Thoracic aorta (tissue), 2 donors: ENCODE measurements around the gene RHOBTB3. TPM values are rescaled to one million over a fixed set of nuclear protein-coding genes. Genes with fewer than 3 reads are reported as not detected.

Experiments used
- ATAC-seq: fragments of 150-250 bp; one replicate; pipeline ENCODE4 v1.8.0; 2017; ENCODE audit warnings: low read depth; ENCODE audit not compliant: insufficient number of reproducible peaks, low FRiP score
- DNase-seq: peaks from one replicate; pipeline ENCODE4 v3.0.0-alpha.2; 2020; ENCODE audit warnings: low spot score
- H3K27ac ChIP-seq, 2 donors: fragments of 200-600 bp; sonication (generic); 1 replicate in 1 of 2; 2 replicates in 1 of 2; pipeline ENCODE4 v1.5.1; 2016; ENCODE audit warnings: mild to moderate bottlenecking in 2 of 2, moderate library complexity in 2 of 2
- H3K27me3 ChIP-seq: fragments of 200-600 bp; sonication (generic); replicated peaks from 2 replicates; pipeline ENCODE4 v1.6.0; 2016; ENCODE audit warnings: mild to moderate bottlenecking; ENCODE audit not compliant: insufficient read depth
- H3K36me3 ChIP-seq: fragments of 200-600 bp; sonication (generic); one replicate; pipeline ENCODE4 v1.5.1; 2016
- H3K4me1 ChIP-seq, 2 donors: fragments of 200-600 bp; sonication (generic); 1 replicate in 1 of 2; 2 replicates in 1 of 2; pipeline versions ENCODE4 v1.5.1 to v1.6.0; 2016; ENCODE audit warnings: low read depth in 2 of 2, mild to moderate bottlenecking in 1 of 2; ENCODE audit not compliant: control insufficient read depth in 1 of 2
- H3K4me3 ChIP-seq: fragments of 200-600 bp; sonication (generic); 2 replicates; pipeline ENCODE4 v1.5.1; 2016; ENCODE audit warnings: mild to moderate bottlenecking
- H3K9me3 ChIP-seq: fragments of 200-600 bp; sonication (generic); 2 replicates; pipeline ENCODE4 v1.5.1; 2016
- CTCF ChIP-seq: fragments of 200-600 bp; sonication (generic); IDR thresholded peaks from one replicate; pipeline ENCODE4 v1.5.1; 2019; ENCODE audit warnings: antibody characterized with exemption
- total RNA-seq, 2 donors: library from RNA; depleted of rRNA; stranded (reverse); fragments of >200 nt; gene quantifications; one replicate each; pipeline versions ENCODE4 v1.1.0 to v1.2.3, GENCODE V29; 2016

RHOBTB3 gene
- total RNA-seq, 2 donors from 2014 or later = 34.1 to 71.2 TPM

- ATAC-seq (no peak), DNase-seq (no peak)
- Histone ChIP-seq H3K9me3 (no peaks in the 10 kb centered on the region), H3K27me3 (no peaks in the 10 kb centered on the region), H3K4me3 (no peak overlapping the region), H3K4me1 (peaks cover 8 to 16% of the 10 kb centered on the region in 2 donors), H3K27ac (no peak overlapping the region), H3K36me3 (no peaks in the 10 kb centered on the region)
- TF ChIP-seq CTCF = no peak
Observed at GRCh38 chr5:95759005-95759404, 27.9 kb downstream of the RHOBTB3 start.

GRCh38 chr5:95759634-95760033 lies 28.5 kb downstream of the RHOBTB3 start:
- Histone ChIP-seq H3K4me3 (no peak overlapping the region), H3K36me3 (no peaks in the 10 kb centered on the region), H3K27ac (no peak overlapping the region), H3K9me3 (no peaks in the 10 kb centered on the region), H3K4me1 (peaks cover 8 to 16% of the 10 kb centered on the region in 2 donors), H3K27me3 (no peaks in the 10 kb centered on the region)
- ATAC-seq (no peak), DNase-seq (no peak)
- no peak for TF ChIP-seq CTCF

- TF ChIP-seq CTCF = no peak
- Histone ChIP-seq H3K9me3 (no peaks in the 10 kb centered on the region), H3K36me3 (no peaks in the 10 kb centered on the region), H3K27ac (no peak overlapping the region), H3K4me3 (peak overlapping the region; percentile 36), H3K27me3 (no peaks in the 10 kb centered on the region), H3K4me1 (peaks cover 8 to 16% of the 10 kb centered on the region in 2 donors)
- DNase-seq (no peak), ATAC-seq (no peak)
Observed at GRCh38 chr5:95760273-95761191, 29.4 kb downstream of the RHOBTB3 start.

- ATAC-seq (no peak), DNase-seq (no peak)
- Histone ChIP-seq H3K4me1 (peaks cover 8 to 16% of the 10 kb centered on the region in 2 donors), H3K27me3 (no peaks in the 10 kb centered on the region), H3K27ac (no peak overlapping the region), H3K4me3 (no peak overlapping the region), H3K36me3 (no peaks in the 10 kb centered on the region), H3K9me3 (no peaks in the 10 kb centered on the region)
- no peak for TF ChIP-seq CTCF
Observed at GRCh38 chr5:95761771-95762651, 30.9 kb downstream of the RHOBTB3 start.

- Histone ChIP-seq H3K27me3 (no peaks in the 10 kb centered on the region), H3K36me3 (no peaks in the 10 kb centered on the region), H3K9me3 (no peaks in the 10 kb centered on the region), H3K4me3 (no peak overlapping the region), H3K27ac (no peak overlapping the region), H3K4me1 (peaks cover 8 to 16% of the 10 kb centered on the region in 2 donors)
- TF ChIP-seq CTCF = no peak
- ATAC-seq (no peak), DNase-seq (no peak)
Observed at GRCh38 chr5:95762652-95763041, 31.5 kb downstream of the RHOBTB3 start.
